Heart left ventricle (tissue), 16 donors: Measurements from ENCODE around the gene RINT1. TPM values are rescaled to one million over a fixed set of nuclear protein-coding genes. Genes with fewer than 3 reads are reported as not detected.
"Not testable (repeated sequence)": the region's sequence is repeated elsewhere in the genome, so short reads cannot be mapped to it uniquely, and the experiment has no call there.

Experiments
- ATAC-seq, 4 donors: fragments of 200-7000 bp; cut with Tn5 transposase; one replicate each; pipeline ENCODE4 v1.9.1; 2020 to 2022; ENCODE audit warnings: moderate library complexity in 4 of 4, mild to moderate bottlenecking in 3 of 4, moderate number of reproducible peaks in 1 of 4
- DNase-seq, 5 donors: peaks; one replicate each; pipeline ENCODE4 v3.0.0-alpha.2; 2020
- H3K27ac ChIP-seq, 12 donors: fragments of 200-600 bp; sonication (generic) in 4 of 12; one replicate each; pipeline versions ENCODE4 v1.5.0 to v1.8.0; 2016 to 2022; ENCODE audit warnings: mild to moderate bottlenecking in 2 of 12
- H3K27me3 ChIP-seq, 9 donors: fragments of 200-600 bp; sonication (generic) in 2 of 9; one replicate each; pipeline versions ENCODE4 v1.5.1 to v1.8.0; 2016 to 2022; ENCODE audit warnings: mild to moderate bottlenecking in 3 of 9
- H3K36me3 ChIP-seq, 9 donors: fragments of 200-600 bp; sonication (generic) in 2 of 9; one replicate each; pipeline versions ENCODE4 v1.5.0 to v1.8.0; 2018 to 2022; ENCODE audit warnings: mild to moderate bottlenecking in 2 of 9
- H3K4me1 ChIP-seq, 12 donors: fragments of 200-600 bp; sonication (generic) in 4 of 12; one replicate each; pipeline versions ENCODE4 v1.5.0 to v1.8.0; 2016 to 2022; ENCODE audit warnings: mild to moderate bottlenecking in 3 of 12
- H3K4me3 ChIP-seq, 12 donors: fragments of 200-600 bp; sonication (generic) in 4 of 12; one replicate each; pipeline versions ENCODE4 v1.5.0 to v1.8.0; 2017 to 2022; ENCODE audit warnings: mild to moderate bottlenecking in 9 of 12, moderate library complexity in 4 of 12
- H3K9me3 ChIP-seq, 12 donors: fragments of 200-600 bp; sonication (generic) in 4 of 12; one replicate each; pipeline versions ENCODE4 v1.5.0 to v1.8.0; 2016 to 2022; ENCODE audit warnings: mild to moderate bottlenecking in 1 of 12
- POLR2A ChIP-seq, 2 donors: fragments of 450-650 bp; IDR thresholded peaks; one replicate each; pipeline ENCODE4 v1.6.1; 2017; ENCODE audit warnings: antibody characterized with exemption in 2 of 2, mild to moderate bottlenecking in 2 of 2, moderate library complexity in 2 of 2
- WGBS, 4 donors: extraction: QIAGEN DNeasy Blood & Tissue Kit in 2 of 4; methylation state at CpG; one replicate each; pipeline versions ENCODE4 v1.1.5 to v1.1.7; 2013 to 2018; 5-methylcytosine and 5-hydroxymethylcytosine counted together
- intact Hi-C, 10 donors: fragments of 100-400 bp; cut with DNase I; formaldehyde crosslinking; loops; one replicate each; pipeline versions ENCODE4 v1.11.1 to v1.14.2; 2022
- polyA plus RNA-seq, 2 donors: library from polyadenylated mRNA; stranded (reverse); fragments of 200-250 nt; gene quantifications; one replicate each; pipeline ENCODE4 v1.2.3, GENCODE V29; 2013
- total RNA-seq, 9 donors: library from RNA; depleted of rRNA in 2 of 9; stranded (reverse); fragments of >200 nt in 2 of 9; fragmentation: NEBNext Ultra II Directional in 3 of 9; extraction: Animal tissue kit (Norgen Biotek cat#: 25700) in 3 of 9; gene quantifications; one replicate each; pipeline versions ENCODE4 v1.1.0 to v1.2.4, GENCODE V29; 2016 to 2023
- TF ChIP-seq, protein P1 (sequence below), 12 donors: fragments of 200-600 bp; sonication (generic) in 4 of 12; IDR thresholded peaks; one replicate each; pipeline versions ENCODE4 v1.5.0 to v1.8.0; 2018 to 2022; ENCODE audit warnings: antibody characterized with exemption in 12 of 12, mild to moderate bottlenecking in 5 of 12
- donor health status: ischemic (EF 13 %, LVEDD 7.1; RV severe dilation, severe dysfunction).
- donor health status: healthy with polysubstance abuse.
- donor health status: DM: no; HTN: yes; CAD: no.
- donor health status: DM: no; HTN: no; CAD: no.
- donor health status: ischemic (EF 25% LVEDD 6.9; RV normal size, moderate dysfunction).
- donor health status: ischemic (EF 25% LVEDD 5.7; RV mildly dilated, moderate dysfunction).
- donor health status: healthy.
- donor health status: DM: yes; HTN: yes; CAD: no.
- donor health status: ischemic (EF 35%, LVEDD 5.7; RV mildly dilated, moderate dysfunction).
- donor health status: nonischemic (EF 11% LVEDD 7.7; RV severe dilation, severe dysfunction).
- donor health status: DM: yes; HTN: yes; CAD: no.
- donor health status: PGD.
- donor health status: ischemic (EF 29% LVEDD 5.4; RV normal size, mild dysfunction).
- donor health status: nonischemic (EF 23%, LVEDD 6.1; RV moderate dilation, normal function).

The RINT1 gene
- total and polyA plus RNA-seq, 11 donors: 9.2 to 16.0 (median 13.3) TPM

DNA sequence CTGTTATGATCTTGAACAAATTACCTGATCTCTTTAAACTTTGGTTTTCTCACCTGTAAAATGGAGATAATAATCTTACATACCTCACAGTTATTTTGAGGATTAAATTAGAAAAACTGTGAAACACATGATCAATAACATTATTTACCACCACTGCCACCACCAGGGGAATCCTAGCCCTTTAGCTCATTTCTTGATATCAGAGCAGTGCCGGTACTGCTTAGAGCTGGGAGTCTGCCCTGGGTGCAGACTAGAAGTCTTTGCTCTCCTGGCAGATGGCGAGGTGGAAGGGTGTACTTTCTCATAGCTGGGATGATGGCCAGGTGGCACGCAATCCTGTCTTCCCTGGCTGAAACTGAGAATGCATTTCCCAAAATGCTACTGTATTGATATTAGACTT lies 62.0 kb downstream of the RINT1 start:
- WGBS, 4 donors: 41 to 58% (median 47%) methylated on average over 3 of the region's 3 CpGs
- H3K36me3 ChIP-seq: no peaks in the 10 kb centered on the region
- intact Hi-C loops: no loop called here
- TF ChIP-seq, protein P1, sequence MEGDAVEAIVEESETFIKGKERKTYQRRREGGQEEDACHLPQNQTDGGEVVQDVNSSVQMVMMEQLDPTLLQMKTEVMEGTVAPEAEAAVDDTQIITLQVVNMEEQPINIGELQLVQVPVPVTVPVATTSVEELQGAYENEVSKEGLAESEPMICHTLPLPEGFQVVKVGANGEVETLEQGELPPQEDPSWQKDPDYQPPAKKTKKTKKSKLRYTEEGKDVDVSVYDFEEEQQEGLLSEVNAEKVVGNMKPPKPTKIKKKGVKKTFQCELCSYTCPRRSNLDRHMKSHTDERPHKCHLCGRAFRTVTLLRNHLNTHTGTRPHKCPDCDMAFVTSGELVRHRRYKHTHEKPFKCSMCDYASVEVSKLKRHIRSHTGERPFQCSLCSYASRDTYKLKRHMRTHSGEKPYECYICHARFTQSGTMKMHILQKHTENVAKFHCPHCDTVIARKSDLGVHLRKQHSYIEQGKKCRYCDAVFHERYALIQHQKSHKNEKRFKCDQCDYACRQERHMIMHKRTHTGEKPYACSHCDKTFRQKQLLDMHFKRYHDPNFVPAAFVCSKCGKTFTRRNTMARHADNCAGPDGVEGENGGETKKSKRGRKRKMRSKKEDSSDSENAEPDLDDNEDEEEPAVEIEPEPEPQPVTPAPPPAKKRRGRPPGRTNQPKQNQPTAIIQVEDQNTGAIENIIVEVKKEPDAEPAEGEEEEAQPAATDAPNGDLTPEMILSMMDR (IDR thresholded peaks at IDR 0.05): no peak
- TF ChIP-seq POLR2A (IDR thresholded peaks at IDR 0.05): no peak
- H3K4me1 ChIP-seq: peaks cover 0 to 6% (median 0%) of the 10 kb centered on the region in 12 donors
- no peak overlapping the region for H3K27ac ChIP-seq
- peak in 1 of 4 donors; percentile 53 for ATAC-seq
- no peak overlapping the region for H3K4me3 ChIP-seq
- no peaks in the 10 kb centered on the region for H3K9me3 ChIP-seq
- no peaks in the 10 kb centered on the region for H3K27me3 ChIP-seq
- DNase-seq: no peak

DNA sequence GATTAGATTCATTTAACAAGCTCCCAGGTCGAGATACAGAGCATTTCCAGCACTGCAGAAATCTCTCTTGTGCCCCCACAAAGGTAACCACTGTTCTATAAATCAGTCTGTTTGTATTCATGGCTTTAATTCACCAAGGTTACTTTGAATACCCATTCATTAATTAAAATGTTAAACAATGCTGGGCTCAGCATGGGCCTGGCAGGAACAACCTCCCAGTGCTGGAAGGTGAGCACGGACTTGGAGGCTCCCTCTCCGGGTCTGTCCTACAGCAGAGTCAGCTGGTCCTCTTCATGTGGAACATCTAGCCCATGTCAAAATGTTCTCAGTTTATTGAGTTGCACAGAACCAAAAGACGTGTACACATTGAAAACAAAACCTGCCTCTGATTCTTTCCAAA lies 64.9 kb downstream of the RINT1 start:
- intact Hi-C loops: no loop called here
- Histone ChIP-seq H3K27ac (no peak overlapping the region), H3K9me3 (no peaks in the 10 kb centered on the region), H3K4me1 (no peaks in the 10 kb centered on the region), H3K36me3 (no peaks in the 10 kb centered on the region), H3K4me3 (no peak overlapping the region), H3K27me3 (no peaks in the 10 kb centered on the region)
- no peak for ATAC-seq
- WGBS, 4 donors: 55 to 76% (median 67%) methylated on average over 4 of the region's 4 CpGs
- DNase-seq: no peak
- TF ChIP-seq POLR2A (IDR thresholded peaks at IDR 0.05): no peak

DNA sequence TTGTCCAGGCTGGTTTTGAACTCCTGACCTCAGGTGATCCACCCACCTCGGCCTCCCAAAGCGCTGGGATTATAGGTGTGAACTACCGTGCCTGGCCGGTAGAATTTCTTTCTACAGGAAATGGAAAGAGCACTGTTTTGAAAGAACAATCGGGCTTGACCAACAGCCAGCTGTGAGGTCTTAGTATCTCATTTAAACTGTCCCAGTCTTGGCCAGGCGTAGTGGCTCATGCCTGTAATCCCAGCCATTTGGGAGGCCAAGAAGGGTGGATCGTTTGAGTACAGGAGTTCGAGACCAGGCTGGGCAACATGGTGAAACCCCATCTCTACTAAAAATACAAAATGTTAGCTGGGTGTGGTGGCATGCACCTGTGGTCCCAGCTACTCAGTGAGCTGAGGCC lies 67.1 kb downstream of the RINT1 start:
- WGBS, 4 donors: 78 to 90% (median 81%) methylated on average over 8 of the region's 8 CpGs
- intact Hi-C loops, DNase-seq, H3K9me3 ChIP-seq, H3K27ac ChIP-seq, H3K36me3 ChIP-seq, H3K4me1 ChIP-seq, H3K4me3 ChIP-seq, ATAC-seq, H3K27me3 ChIP-seq: not testable (repeated sequence)

DNA sequence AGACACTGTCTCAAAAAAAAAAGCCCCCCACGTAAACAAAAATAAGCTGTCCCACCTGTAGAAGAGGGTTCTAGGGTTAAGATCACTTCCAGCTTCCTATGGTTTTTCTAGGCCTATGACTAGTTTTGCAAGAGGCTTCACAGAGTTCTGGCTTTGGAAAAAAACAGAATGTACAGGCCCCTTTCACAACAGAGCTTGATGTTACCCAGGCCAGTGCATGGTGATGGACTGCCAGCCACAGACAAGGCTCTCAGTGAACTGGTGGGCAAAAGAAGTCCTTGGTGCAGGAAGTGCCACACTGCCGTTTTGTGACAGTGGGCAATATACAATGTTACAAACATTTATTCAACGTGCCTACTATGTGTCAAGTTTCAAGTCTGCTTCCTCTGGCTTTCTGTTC lies 67.5 kb downstream of the RINT1 start:
- Histone ChIP-seq H3K27me3 (no peaks in the 10 kb centered on the region), H3K4me3 (no peak overlapping the region), H3K27ac (no peak overlapping the region), H3K4me1 (no peaks in the 10 kb centered on the region), H3K9me3 (no peaks in the 10 kb centered on the region), H3K36me3 (no peaks in the 10 kb centered on the region)
- DNase-seq (no peak), ATAC-seq (no peak)
- intact Hi-C loops: no loop called here
- 70 to 84% (median 75%) methylated on average over 3 of the region's 3 CpGs for WGBS, 4 donors
- TF ChIP-seq, protein P1 (IDR thresholded peaks at IDR 0.05): no peak
- no peak for TF ChIP-seq POLR2A (IDR thresholded peaks at IDR 0.05)

DNA sequence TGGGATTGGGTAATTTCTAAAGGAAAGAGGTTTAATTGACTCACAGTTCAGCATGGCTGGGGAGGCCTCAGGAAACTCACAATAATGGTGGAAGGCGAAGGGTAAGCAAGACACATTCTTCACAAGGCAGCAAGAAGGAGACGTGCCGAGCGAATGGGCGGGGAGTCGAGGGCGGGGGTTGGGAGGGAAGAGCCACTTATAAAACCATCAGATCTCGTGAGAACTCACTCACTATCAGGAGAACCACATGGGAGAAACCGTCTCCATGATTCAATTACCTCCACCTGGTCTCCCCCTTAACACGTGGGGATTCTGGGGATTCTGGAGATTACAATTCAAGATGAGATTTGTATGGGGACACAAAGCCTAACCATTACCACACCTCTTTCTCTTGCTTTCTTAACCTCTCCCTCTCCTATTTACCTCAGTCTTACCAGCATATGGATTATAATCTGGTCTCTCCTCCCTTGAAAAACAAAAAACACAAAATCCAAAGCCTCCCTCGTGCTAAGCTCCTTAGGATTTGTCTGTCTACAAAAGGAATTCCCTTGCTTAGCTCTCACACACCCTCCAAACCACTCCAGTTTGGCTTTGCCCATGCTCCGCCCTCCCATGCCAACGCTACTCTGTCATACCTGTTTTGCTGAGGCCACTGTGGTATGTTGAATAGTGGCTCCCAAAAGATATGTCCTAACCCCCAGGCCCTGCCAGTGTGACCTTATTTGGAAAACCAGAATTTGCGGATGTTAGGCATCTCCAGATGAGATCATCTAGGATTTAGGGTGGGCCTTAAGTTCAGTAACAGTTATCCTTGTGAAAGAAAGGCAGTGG lies 68.9 kb downstream of the RINT1 start:
- intact Hi-C loops: no loop called here
- TF ChIP-seq POLR2A (IDR thresholded peaks at IDR 0.05): no peak
- TF ChIP-seq, protein P1 (IDR thresholded peaks at IDR 0.05): no peak
- Histone ChIP-seq H3K4me3 (no peak overlapping the region), H3K9me3 (no peaks in the 10 kb centered on the region), H3K27me3 (no peaks in the 10 kb centered on the region), H3K36me3 (no peaks in the 10 kb centered on the region), H3K4me1 (no peaks in the 10 kb centered on the region), H3K27ac (no peak overlapping the region)
- ATAC-seq (no peak), DNase-seq (no peak)
- WGBS, 4 donors: 80 to 82% (median 81%) methylated on average over 14 of the region's 14 CpGs
